SK-N-SH (cell line): ENCODE results near the gene LRP5.

Experiments used
- CTCF ChIP-seq: fragments of 200-600 bp; sonication (generic); IDR thresholded peaks from 2 replicates; pipeline ENCODE4 v1.6.1; 2017; ENCODE audit warnings: antibody characterized with exemption, mild to moderate bottlenecking, moderate library complexity
- EP300 ChIP-seq, 2 experiments: IDR thresholded peaks; 2 replicates each; pipeline versions ENCODE4 v1.4.0 to v1.6.1; 2012; ENCODE audit warnings: borderline replicate concordance in 1 of 2, low read depth in 1 of 2, low read length in 1 of 2
- FOXJ3 ChIP-seq: sonication (generic); formaldehyde crosslinking; IDR thresholded peaks from 2 replicates; pipeline ENCODE4 v1.5.1; 2020; ENCODE audit warnings: mild to moderate bottlenecking, missing genetic modification reagents
- MAX ChIP-seq: IDR thresholded peaks from 2 replicates; pipeline ENCODE4 v1.4.0; 2012; ENCODE audit warnings: low read depth
- POLR2AphosphoS5 ChIP-seq: IDR thresholded peaks from 2 replicates; pipeline ENCODE4 v1.6.1; 2012; ENCODE audit warnings: low read depth, low read length
- RCOR1 ChIP-seq: fragments of 150-350 bp; IDR thresholded peaks from 2 replicates; pipeline ENCODE4 v1.6.1; 2017; ENCODE audit warnings: antibody characterized with exemption, low read length
- REST ChIP-seq: IDR thresholded peaks from 2 replicates; pipeline ENCODE4 v1.6.1; 2012; ENCODE audit warnings: mild to moderate bottlenecking, low read depth, low read length, moderate library complexity
- RFX5 ChIP-seq: IDR thresholded peaks from 2 replicates; pipeline ENCODE4 v1.6.1; 2012; ENCODE audit warnings: mild to moderate bottlenecking, improper control_type of control experiment, low read length
- RXRA ChIP-seq: IDR thresholded peaks from 2 replicates; pipeline ENCODE4 v1.4.0; 2012; ENCODE audit warnings: low read depth, mild to moderate bottlenecking, borderline replicate concordance
- SIN3A ChIP-seq: IDR thresholded peaks from 2 replicates; pipeline ENCODE4 v1.6.1; 2012; ENCODE audit warnings: low read depth, mild to moderate bottlenecking, low read length, moderate library complexity, borderline replicate concordance
- TAF1 ChIP-seq: IDR thresholded peaks from 2 replicates; pipeline ENCODE4 v1.6.1; 2012; ENCODE audit warnings: low read depth, mild to moderate bottlenecking, low read length, moderate library complexity, borderline replicate concordance
- TCF12 ChIP-seq: IDR thresholded peaks from 2 replicates; pipeline ENCODE4 v1.4.0; 2012
- YY1 ChIP-seq: IDR thresholded peaks from 2 replicates; pipeline ENCODE4 v1.4.0; 2012; ENCODE audit warnings: low read depth, mild to moderate bottlenecking
- ZBTB33 ChIP-seq: IDR thresholded peaks from 2 replicates; pipeline ENCODE4 v1.4.0; 2012; ENCODE audit warnings: low read depth, borderline replicate concordance

GRCh38 chr11:68424981-68425865 is 112.8 kb downstream of the LRP5 start:
- TF ChIP-seq REST (no peak), CTCF (no peak), SIN3A (no peak), RCOR1 (no peak), YY1 (no peak), TCF12 (no peak), TAF1 (no peak), RFX5 (no peak), EP300 (IDR thresholded peaks at IDR 0.05; ENCODE audit: borderline replicate concordance in 1 of 2, low read depth in 1 of 2, low read length in 1 of 2) (no peak), FOXJ3 (no peak), POLR2AphosphoS5 (no peak), MAX (no peak), ZBTB33 (no peak), RXRA (no peak)
